HepG2 (cell line): ENCODE data around the gene ALLC. TPM values are rescaled to one million over a fixed set of nuclear protein-coding genes. Genes with fewer than 3 reads are reported as not detected.

ENCODE experiments used
- ADNP ChIP-seq: sonication (generic); formaldehyde crosslinking; IDR thresholded peaks from 2 replicates; pipeline ENCODE4 v1.4.0; 2020; ENCODE audit warnings: missing genetic modification reagents
- ATF7-NPFF ChIP-seq: sonication (generic); formaldehyde crosslinking; IDR thresholded peaks from 2 replicates; pipeline ENCODE4 v1.8.1; 2023; ENCODE audit warnings: mild to moderate bottlenecking, low read depth, missing genetic modification reagents, moderate library complexity
- EED ChIP-seq: sonication (generic); formaldehyde crosslinking; IDR thresholded peaks from 2 replicates; pipeline ENCODE4 v1.5.0; 2020; ENCODE audit warnings: mild to moderate bottlenecking, missing genetic modification reagents
- GABPA ChIP-seq, 2 experiments: IDR thresholded peaks; 2 replicates each; pipeline ENCODE4 v1.6.1; 2011 to 2016; ENCODE audit warnings: low read depth in 2 of 2, low read length in 1 of 2, missing biosample characterization in 1 of 2, missing genetic modification characterization in 1 of 2
- GATAD2A ChIP-seq: IDR thresholded peaks from 2 replicates; pipeline ENCODE4 v1.6.1; 2016
- HDAC2 ChIP-seq: sonication (generic); formaldehyde crosslinking; IDR thresholded peaks from 2 replicates; pipeline ENCODE4 v1.4.0; 2020; ENCODE audit warnings: missing genetic modification reagents
- HHEX ChIP-seq: IDR thresholded peaks from 2 replicates; pipeline ENCODE4 v1.6.1; 2016; ENCODE audit warnings: control low read depth
- JUNB ChIP-seq: sonication (generic); formaldehyde crosslinking; IDR thresholded peaks from 2 replicates; pipeline ENCODE4 v1.8.0; 2022; ENCODE audit warnings: missing genetic modification reagents, mild to moderate bottlenecking, borderline replicate concordance
- KLF15 ChIP-seq: sonication (generic); formaldehyde crosslinking; IDR thresholded peaks from 2 replicates; pipeline ENCODE4 v1.8.1; 2023; ENCODE audit warnings: borderline replicate concordance, mild to moderate bottlenecking, inconsistent platforms, missing genetic modification reagents, mixed read lengths
- MLLT10 ChIP-seq: sonication (generic); formaldehyde crosslinking; IDR thresholded peaks from 2 replicates; pipeline ENCODE4 v1.4.0; 2020; ENCODE audit warnings: missing genetic modification reagents
- MTA1 ChIP-seq: sonication (generic); formaldehyde crosslinking; IDR thresholded peaks from 2 replicates; pipeline ENCODE4 v1.4.0; 2020; ENCODE audit warnings: missing genetic modification reagents, mild to moderate bottlenecking, borderline replicate concordance
- SOX6 ChIP-seq, 2 experiments: fragments of 450-650 bp in 1 of 2; sonication (generic) in 1 of 2; formaldehyde crosslinking in 1 of 2; IDR thresholded peaks; 2 replicates each; pipeline versions ENCODE4 v1.4.0 to v1.6.1; 2017 to 2020; ENCODE audit warnings: antibody characterized with exemption in 1 of 2, mild to moderate bottlenecking in 1 of 2, missing genetic modification reagents in 1 of 2
- SRSF9 ChIP-seq: fragments of 200-400 bp; formaldehyde crosslinking; IDR thresholded peaks from 2 replicates; pipeline ENCODE4 v1.6.1; 2018; ENCODE audit warnings: borderline replicate concordance, mild to moderate bottlenecking, low read depth, low read length; ENCODE audit not compliant: insufficient read depth, poor library complexity, severe bottlenecking
- TBX3 ChIP-seq: fragments of 450-650 bp; IDR thresholded peaks from 2 replicates; pipeline ENCODE4 v1.6.1; 2017; ENCODE audit warnings: antibody characterized with exemption, mild to moderate bottlenecking, inconsistent platforms, borderline replicate concordance
- THAP11 ChIP-seq: IDR thresholded peaks from 2 replicates; pipeline ENCODE4 v1.6.1; 2016; ENCODE audit warnings: missing biosample characterization, missing genetic modification reagents
- YEATS2 ChIP-seq: sonication (generic); formaldehyde crosslinking; IDR thresholded peaks from 2 replicates; pipeline ENCODE4 v1.4.0; 2020; ENCODE audit warnings: missing genetic modification reagents, borderline replicate concordance
- ZNF235 ChIP-seq: sonication (generic); formaldehyde crosslinking; IDR thresholded peaks from 2 replicates; pipeline ENCODE4 v1.8.1; 2023; ENCODE audit warnings: mild to moderate bottlenecking, missing genetic modification reagents, borderline replicate concordance
- ZNF335 ChIP-seq: sonication (generic); formaldehyde crosslinking; IDR thresholded peaks from 2 replicates; pipeline ENCODE4 v1.4.0; 2020; ENCODE audit warnings: missing genetic modification reagents
- ZNF605 ChIP-seq: sonication (generic); formaldehyde crosslinking; IDR thresholded peaks from 2 replicates; pipeline ENCODE4 v1.8.0; 2022; ENCODE audit warnings: mild to moderate bottlenecking, missing genetic modification reagents
- ZSCAN21 ChIP-seq: sonication (generic); formaldehyde crosslinking; IDR thresholded peaks from 2 replicates; pipeline ENCODE4 v1.8.0; 2022; ENCODE audit warnings: mild to moderate bottlenecking, missing genetic modification reagents, moderate library complexity, borderline replicate concordance
- ZSCAN9 ChIP-seq: IDR thresholded peaks from 2 replicates; pipeline ENCODE4 v1.6.1; 2016; ENCODE audit warnings: borderline replicate concordance
- polyA plus RNA-seq, 8 experiments: library from polyadenylated mRNA; depleted of rRNA in 3 of 8; stranded (reverse) in 7 of 8; unstranded in 1 of 8; fragments of >200 nt; fragmentation: Illumina TruSeq in 4 of 8; extraction: Trizol in 4 of 8; gene quantifications; 2 replicates each; pipeline versions ENCODE4 v1.2.1 to v1.2.3, GENCODE V29; 2011 to 2016; ENCODE audit warnings: low read depth in 4 of 8, missing spikeins in 1 of 8, mixed read lengths in 1 of 8; ENCODE audit not compliant: insufficient read depth in 1 of 8
- total RNA-seq, 5 experiments: library from RNA; depleted of rRNA; stranded (reverse); fragments of >200 nt; fragmentation: Illumina TruSeq; extraction: Trizol; gene quantifications; 2 replicates each; pipeline ENCODE4 v1.2.3, GENCODE V29; 2016; ENCODE audit warnings: low read depth in 1 of 5
- TF ChIP-seq, protein P1 (sequence below), 2 experiments: sonication (generic) in 1 of 2; formaldehyde crosslinking in 1 of 2; IDR thresholded peaks; 2 replicates each; pipeline versions ENCODE4 v1.4.0 to v1.6.1; 2018 to 2020; ENCODE audit warnings: missing genetic modification reagents in 2 of 2, borderline replicate concordance in 1 of 2, low read depth in 1 of 2, mild to moderate bottlenecking in 1 of 2, missing biosample characterization in 1 of 2
- TF ChIP-seq, protein P2 (sequence below): sonication (generic); formaldehyde crosslinking; IDR thresholded peaks from 2 replicates; pipeline ENCODE4 v1.5.1; 2020; ENCODE audit warnings: missing genetic modification reagents, mild to moderate bottlenecking, borderline replicate concordance
- TF ChIP-seq, protein P3 (sequence below): sonication (generic); formaldehyde crosslinking; IDR thresholded peaks from 2 replicates; pipeline ENCODE4 v1.5.0; 2020; ENCODE audit warnings: mild to moderate bottlenecking, missing genetic modification reagents, borderline replicate concordance

Gene ALLC
- total and polyA plus RNA-seq, 2 of the 13 experiments (the other 11 are each of a cell fraction or from before 2014, with no cell fraction given), result 0.08 to 0.11 TPM

DNA sequence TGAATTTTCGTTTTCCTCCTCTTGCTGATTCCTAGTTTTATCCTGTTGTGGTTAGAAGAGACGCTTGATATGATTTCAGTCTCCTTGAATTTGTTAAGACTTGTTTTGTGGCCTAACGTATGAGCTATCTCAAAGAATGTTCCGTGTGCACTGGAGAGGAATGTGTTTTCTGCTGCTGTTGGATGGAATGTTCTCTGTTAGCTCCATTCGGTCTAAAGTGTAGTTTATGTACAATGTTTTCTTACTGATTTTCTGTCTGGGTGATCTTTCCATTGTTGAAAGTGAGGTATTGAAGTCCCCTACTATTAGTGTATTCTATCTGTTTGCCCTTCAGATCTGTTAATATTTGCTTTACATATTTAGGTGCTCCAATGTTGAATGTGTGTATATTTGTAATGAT is 37.2 kb upstream of the ALLC start (continued):
- TF ChIP-seq ZSCAN9 (CRISPR knock-in tag) (peak; percentile 17; the same call in 1 of the 2 replicates), YEATS2 (CRISPR knock-in tag) (0 out of 2 replicates have a peak, but pooled peaks have one; percentile 17), KLF15 (CRISPR knock-in tag) (no peak), ZNF235 (CRISPR knock-in tag) (no peak), HHEX (CRISPR knock-in tag) (peak; percentile 98), ZNF605 (CRISPR knock-in tag) (no peak), GABPA (IDR thresholded peaks at IDR 0.05; ENCODE audit: low read depth, low read length) (no peak), GABPA (CRISPR knock-in tag; IDR thresholded peaks at IDR 0.05; ENCODE audit: low read depth) (peak; percentile 26; the same call in 1 of the 2 replicates), MTA1 (CRISPR knock-in tag) (no peak), TBX3 (peak; percentile 99), MLLT10 (CRISPR knock-in tag) (no peak), JUNB (CRISPR knock-in tag) (no peak), SOX6 (IDR thresholded peaks at IDR 0.05) (no peak), SOX6 (CRISPR knock-in tag; IDR thresholded peaks at IDR 0.05) (peak; percentile 89), SRSF9 (no peak), ZSCAN21 (CRISPR knock-in tag) (no peak), HDAC2 (CRISPR knock-in tag) (peak; percentile 86), ATF7-NPFF (CRISPR knock-in tag) (no peak), THAP11 (0 out of 2 replicates have a peak, but pooled peaks have one; percentile 24), GATAD2A (CRISPR knock-in tag) (peak; percentile 55), EED (no peak), ADNP (CRISPR knock-in tag) (no peak), ZNF335 (CRISPR knock-in tag) (no peak)
- TF ChIP-seq, protein P1, sequence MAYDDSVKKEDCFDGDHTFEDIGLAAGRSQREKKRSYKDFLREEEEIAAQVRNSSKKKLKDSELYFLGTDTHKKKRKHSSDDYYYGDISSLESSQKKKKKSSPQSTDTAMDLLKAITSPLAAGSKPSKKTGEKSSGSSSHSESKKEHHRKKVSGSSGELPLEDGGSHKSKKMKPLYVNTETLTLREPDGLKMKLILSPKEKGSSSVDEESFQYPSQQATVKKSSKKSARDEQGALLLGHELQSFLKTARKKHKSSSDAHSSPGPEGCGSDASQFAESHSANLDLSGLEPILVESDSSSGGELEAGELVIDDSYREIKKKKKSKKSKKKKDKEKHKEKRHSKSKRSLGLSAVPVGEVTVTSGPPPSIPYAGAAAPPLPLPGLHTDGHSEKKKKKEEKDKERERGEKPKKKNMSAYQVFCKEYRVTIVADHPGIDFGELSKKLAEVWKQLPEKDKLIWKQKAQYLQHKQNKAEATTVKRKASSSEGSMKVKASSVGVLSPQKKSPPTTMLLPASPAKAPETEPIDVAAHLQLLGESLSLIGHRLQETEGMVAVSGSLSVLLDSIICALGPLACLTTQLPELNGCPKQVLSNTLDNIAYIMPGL (CRISPR knock-in tag; IDR thresholded peaks at IDR 0.05; ENCODE audit: borderline replicate concordance in 1 of 2, low read depth in 1 of 2), result peak in 1 of 2 experiments; percentile 42; a peak in 1 of 4 replicates
- TF ChIP-seq, protein P2, sequence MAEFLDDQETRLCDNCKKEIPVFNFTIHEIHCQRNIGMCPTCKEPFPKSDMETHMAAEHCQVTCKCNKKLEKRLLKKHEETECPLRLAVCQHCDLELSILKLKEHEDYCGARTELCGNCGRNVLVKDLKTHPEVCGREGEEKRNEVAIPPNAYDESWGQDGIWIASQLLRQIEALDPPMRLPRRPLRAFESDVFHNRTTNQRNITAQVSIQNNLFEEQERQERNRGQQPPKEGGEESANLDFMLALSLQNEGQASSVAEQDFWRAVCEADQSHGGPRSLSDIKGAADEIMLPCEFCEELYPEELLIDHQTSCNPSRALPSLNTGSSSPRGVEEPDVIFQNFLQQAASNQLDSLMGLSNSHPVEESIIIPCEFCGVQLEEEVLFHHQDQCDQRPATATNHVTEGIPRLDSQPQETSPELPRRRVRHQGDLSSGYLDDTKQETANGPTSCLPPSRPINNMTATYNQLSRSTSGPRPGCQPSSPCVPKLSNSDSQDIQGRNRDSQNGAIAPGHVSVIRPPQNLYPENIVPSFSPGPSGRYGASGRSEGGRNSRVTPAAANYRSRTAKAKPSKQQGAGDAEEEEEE (CRISPR knock-in tag), result no peak
- TF ChIP-seq, protein P3, sequence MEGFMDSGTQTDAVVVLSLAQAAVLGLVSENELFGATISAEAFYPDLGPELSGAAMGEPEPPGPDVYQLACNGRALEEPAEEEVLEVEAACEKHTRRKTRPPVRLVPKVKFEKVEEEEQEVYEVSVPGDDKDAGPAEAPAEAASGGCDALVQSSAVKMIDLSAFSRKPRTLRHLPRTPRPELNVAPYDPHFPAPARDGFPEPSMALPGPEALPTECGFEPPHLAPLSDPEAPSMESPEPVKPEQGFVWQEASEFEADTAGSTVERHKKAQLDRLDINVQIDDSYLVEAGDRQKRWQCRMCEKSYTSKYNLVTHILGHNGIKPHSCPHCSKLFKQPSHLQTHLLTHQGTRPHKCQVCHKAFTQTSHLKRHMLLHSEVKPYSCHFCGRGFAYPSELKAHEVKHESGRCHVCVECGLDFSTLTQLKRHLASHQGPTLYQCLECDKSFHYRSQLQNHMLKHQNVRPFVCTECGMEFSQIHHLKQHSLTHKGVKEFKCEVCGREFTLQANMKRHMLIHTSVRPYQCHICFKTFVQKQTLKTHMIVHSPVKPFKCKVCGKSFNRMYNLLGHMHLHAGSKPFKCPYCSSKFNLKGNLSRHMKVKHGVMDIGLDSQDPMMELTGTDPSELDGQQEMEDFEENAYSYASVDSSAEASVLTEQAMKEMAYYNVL (CRISPR knock-in tag), result 0 out of 2 replicates have a peak, but pooled peaks have one; percentile 24
